ENCODE data around the gene ROR1.

DNA sequence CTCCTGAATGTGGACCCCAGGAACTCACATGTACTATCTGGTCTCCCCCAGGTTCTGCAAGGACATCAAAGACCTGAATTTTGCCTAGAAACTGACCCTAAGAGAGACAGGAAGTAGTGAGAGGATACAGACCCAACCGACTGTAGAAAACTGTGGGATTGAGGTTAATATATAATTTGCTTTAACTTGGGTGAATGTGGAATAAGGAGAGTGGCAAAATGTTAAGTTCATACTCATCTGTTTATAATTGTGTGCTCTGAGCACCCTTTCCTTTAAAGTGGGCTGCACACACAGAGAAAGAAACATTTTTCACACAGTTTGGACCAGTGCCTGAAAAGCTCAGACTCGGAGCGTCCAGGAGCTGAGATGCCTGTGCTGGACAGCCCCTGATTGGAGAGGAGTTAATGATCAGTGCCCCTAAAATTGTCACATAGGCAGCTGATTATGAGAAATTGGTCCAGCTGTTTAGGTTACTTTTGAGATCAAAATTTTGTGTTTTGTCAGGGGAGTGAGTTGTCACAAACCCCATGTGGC, 37.2 kb downstream of the ROR1 start:
- TF ChIP-seq, protein P1, sequence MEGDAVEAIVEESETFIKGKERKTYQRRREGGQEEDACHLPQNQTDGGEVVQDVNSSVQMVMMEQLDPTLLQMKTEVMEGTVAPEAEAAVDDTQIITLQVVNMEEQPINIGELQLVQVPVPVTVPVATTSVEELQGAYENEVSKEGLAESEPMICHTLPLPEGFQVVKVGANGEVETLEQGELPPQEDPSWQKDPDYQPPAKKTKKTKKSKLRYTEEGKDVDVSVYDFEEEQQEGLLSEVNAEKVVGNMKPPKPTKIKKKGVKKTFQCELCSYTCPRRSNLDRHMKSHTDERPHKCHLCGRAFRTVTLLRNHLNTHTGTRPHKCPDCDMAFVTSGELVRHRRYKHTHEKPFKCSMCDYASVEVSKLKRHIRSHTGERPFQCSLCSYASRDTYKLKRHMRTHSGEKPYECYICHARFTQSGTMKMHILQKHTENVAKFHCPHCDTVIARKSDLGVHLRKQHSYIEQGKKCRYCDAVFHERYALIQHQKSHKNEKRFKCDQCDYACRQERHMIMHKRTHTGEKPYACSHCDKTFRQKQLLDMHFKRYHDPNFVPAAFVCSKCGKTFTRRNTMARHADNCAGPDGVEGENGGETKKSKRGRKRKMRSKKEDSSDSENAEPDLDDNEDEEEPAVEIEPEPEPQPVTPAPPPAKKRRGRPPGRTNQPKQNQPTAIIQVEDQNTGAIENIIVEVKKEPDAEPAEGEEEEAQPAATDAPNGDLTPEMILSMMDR (conservative IDR thresholded peaks at IDR 0.05; ENCODE audit: low read depth, low read length) = no peak
- TF ChIP-seq POLR2A (IDR thresholded peaks at IDR 0.05; ENCODE audit: low read depth, low read length) (no peak), RCOR1 (IDR thresholded peaks at IDR 0.05; ENCODE audit: insufficient replicate concordance, low read length) (no peak), CHD1 (IDR thresholded peaks at IDR 0.05; ENCODE audit: low read depth, low read length) (no peak), CEBPB (IDR thresholded peaks at IDR 0.05; ENCODE audit: low read depth, low read length) (no peak), BHLHE40 (IDR thresholded peaks at IDR 0.05; ENCODE audit: low read depth, low read length) (no peak)
- TF ChIP-seq, protein P2, sequence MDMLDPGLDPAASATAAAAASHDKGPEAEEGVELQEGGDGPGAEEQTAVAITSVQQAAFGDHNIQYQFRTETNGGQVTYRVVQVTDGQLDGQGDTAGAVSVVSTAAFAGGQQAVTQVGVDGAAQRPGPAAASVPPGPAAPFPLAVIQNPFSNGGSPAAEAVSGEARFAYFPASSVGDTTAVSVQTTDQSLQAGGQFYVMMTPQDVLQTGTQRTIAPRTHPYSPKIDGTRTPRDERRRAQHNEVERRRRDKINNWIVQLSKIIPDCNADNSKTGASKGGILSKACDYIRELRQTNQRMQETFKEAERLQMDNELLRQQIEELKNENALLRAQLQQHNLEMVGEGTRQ (IDR thresholded peaks at IDR 0.05; ENCODE audit: low read depth, low read length) = no peak
